ENCODE measurements around the gene PDE4D.

The PDE4D gene

GRCh38 chr5:59538750-59539121 lies 354.8 kb downstream of the PDE4D start:
- TF ChIP-seq CTCF (IDR thresholded peaks at IDR 0.05; ENCODE audit: low read depth, low read length): no peak
- Histone ChIP-seq H3K4me3 (ENCODE audit: low read depth, low read length) (no peak overlapping the region), H3K4me1 (peaks cover 12% of the 10 kb centered on the region; the same call in 1 of the 2 replicates), H3K27me3 (no peaks in the 10 kb centered on the region), H3K36me3 (no peaks in the 10 kb centered on the region), H3K9me3 (no peaks in the 10 kb centered on the region)
- DNase-seq: no peak

- no peak overlapping the region for H3K4me3 ChIP-seq (ENCODE audit: low read depth, low read length)
- no peaks in the 10 kb centered on the region for H3K9me3 ChIP-seq
- H3K36me3 ChIP-seq: no peaks in the 10 kb centered on the region
- DNase-seq: no peak
- no peak for TF ChIP-seq CTCF (IDR thresholded peaks at IDR 0.05; ENCODE audit: low read depth, low read length)
- H3K27me3 ChIP-seq: no peaks in the 10 kb centered on the region
- peaks cover 8% of the 10 kb centered on the region; the same call in 1 of the 2 replicates for H3K4me1 ChIP-seq
These were observed 355.4 kb downstream of the PDE4D start for GRCh38 chr5:59537961-59538749.

GRCh38 chr5:59536875-59537274 lies 356.7 kb downstream of the PDE4D start:
- Histone ChIP-seq H3K4me1 (0 out of 2 replicates have a peak, but pooled peaks cover 3% of the 10 kb centered on the region), H3K27me3 (no peaks in the 10 kb centered on the region), H3K4me3 (ENCODE audit: low read depth, low read length) (no peak overlapping the region), H3K36me3 (no peaks in the 10 kb centered on the region), H3K9me3 (no peaks in the 10 kb centered on the region)
- DNase-seq: no peak
- TF ChIP-seq CTCF (IDR thresholded peaks at IDR 0.05; ENCODE audit: low read depth, low read length): no peak

GRCh38 chr5:59535561-59535960 lies 358.0 kb downstream of the PDE4D start:
- Histone ChIP-seq H3K4me3 (ENCODE audit: low read depth, low read length) (no peak overlapping the region), H3K4me1 (0 out of 2 replicates have a peak, but pooled peaks cover 2% of the 10 kb centered on the region), H3K36me3 (no peaks in the 10 kb centered on the region), H3K27me3 (no peaks in the 10 kb centered on the region), H3K9me3 (no peaks in the 10 kb centered on the region)
- DNase-seq: no peak
- TF ChIP-seq CTCF (IDR thresholded peaks at IDR 0.05; ENCODE audit: low read depth, low read length): no peak

GRCh38 chr5:59533730-59534108 lies 359.8 kb downstream of the PDE4D start:
- no peak overlapping the region for H3K4me3 ChIP-seq (ENCODE audit: low read depth, low read length)
- no peak for TF ChIP-seq CTCF (IDR thresholded peaks at IDR 0.05; ENCODE audit: low read depth, low read length)
- H3K36me3 ChIP-seq: no peaks in the 10 kb centered on the region
- no peaks in the 10 kb centered on the region for H3K4me1 ChIP-seq
- H3K9me3 ChIP-seq: no peaks in the 10 kb centered on the region
- H3K27me3 ChIP-seq: no peaks in the 10 kb centered on the region
- DNase-seq: no peak

GRCh38 chr5:59532979-59533729 lies 360.4 kb downstream of the PDE4D start:
- DNase-seq: no peak
- Histone ChIP-seq H3K4me1 (peaks cover under 1% of the 10 kb centered on the region; the same call in 1 of the 2 replicates), H3K27me3 (no peaks in the 10 kb centered on the region), H3K9me3 (no peaks in the 10 kb centered on the region), H3K36me3 (no peaks in the 10 kb centered on the region), H3K4me3 (ENCODE audit: low read depth, low read length) (no peak overlapping the region)
- no peak for TF ChIP-seq CTCF (IDR thresholded peaks at IDR 0.05; ENCODE audit: low read depth, low read length)

Measured in BE2C (cell line).